OCI-LY1 (cell line): ENCODE measurements around the gene FNDC5.

Source experiments
- CTCF ChIP-seq: fragments of 200-600 bp; sonication (generic), shearing (Covaris generic); IDR thresholded peaks from 2 replicates; pipeline ENCODE4 v1.5.1; 2017; ENCODE audit warnings: mild to moderate bottlenecking, antibody characterized with exemption, low read length, moderate library complexity, mixed read lengths
- EZH2 ChIP-seq: fragments of 200-600 bp; sonication (generic), shearing (Covaris generic); IDR thresholded peaks from 2 replicates; pipeline ENCODE4 v1.8.0; 2017; ENCODE audit warnings: borderline replicate concordance, mixed run types, mild to moderate bottlenecking, antibody characterized with exemption, low read length, moderate library complexity, mixed read lengths

- TF ChIP-seq CTCF = no peak
- no peak for TF ChIP-seq EZH2
Measured at GRCh38 chr1:32884726-32885125, 14.0 kb upstream of the FNDC5 start.
